ENCODE data around the gene PRF1.

DNA sequence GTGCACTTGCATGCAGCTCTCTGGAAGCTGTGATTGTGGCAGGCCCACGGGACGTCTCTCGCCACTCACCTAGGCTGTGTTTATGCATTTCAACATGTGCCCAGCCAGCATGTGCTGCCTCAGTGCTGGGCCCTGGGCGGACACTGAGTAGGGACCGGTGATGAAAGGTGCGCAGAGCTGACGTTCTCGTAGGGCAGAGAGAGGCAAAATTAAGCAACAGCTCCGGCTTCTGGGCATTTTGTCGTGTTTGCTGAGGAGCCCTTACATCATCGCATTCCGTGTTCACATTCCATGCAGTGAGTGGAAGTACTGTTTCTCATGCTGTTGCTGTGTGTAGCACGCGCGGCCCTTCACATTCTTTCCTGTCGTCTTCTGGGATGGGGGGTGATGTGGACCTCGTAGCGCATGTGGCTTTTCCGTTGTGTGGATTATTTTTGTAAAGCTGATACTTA is 50.5 kb downstream of the PRF1 start:
- TF ChIP-seq EZH2 (IDR thresholded peaks at IDR 0.05; ENCODE audit: borderline replicate concordance, insufficient read depth, low read depth, low read length, poor library complexity, severe bottlenecking): no peak
- TF ChIP-seq, protein P1, sequence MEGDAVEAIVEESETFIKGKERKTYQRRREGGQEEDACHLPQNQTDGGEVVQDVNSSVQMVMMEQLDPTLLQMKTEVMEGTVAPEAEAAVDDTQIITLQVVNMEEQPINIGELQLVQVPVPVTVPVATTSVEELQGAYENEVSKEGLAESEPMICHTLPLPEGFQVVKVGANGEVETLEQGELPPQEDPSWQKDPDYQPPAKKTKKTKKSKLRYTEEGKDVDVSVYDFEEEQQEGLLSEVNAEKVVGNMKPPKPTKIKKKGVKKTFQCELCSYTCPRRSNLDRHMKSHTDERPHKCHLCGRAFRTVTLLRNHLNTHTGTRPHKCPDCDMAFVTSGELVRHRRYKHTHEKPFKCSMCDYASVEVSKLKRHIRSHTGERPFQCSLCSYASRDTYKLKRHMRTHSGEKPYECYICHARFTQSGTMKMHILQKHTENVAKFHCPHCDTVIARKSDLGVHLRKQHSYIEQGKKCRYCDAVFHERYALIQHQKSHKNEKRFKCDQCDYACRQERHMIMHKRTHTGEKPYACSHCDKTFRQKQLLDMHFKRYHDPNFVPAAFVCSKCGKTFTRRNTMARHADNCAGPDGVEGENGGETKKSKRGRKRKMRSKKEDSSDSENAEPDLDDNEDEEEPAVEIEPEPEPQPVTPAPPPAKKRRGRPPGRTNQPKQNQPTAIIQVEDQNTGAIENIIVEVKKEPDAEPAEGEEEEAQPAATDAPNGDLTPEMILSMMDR (IDR thresholded peaks at IDR 0.05): no peak
